Stimulated activated CD8-positive, alpha-beta memory T cell treated with anti-CD3 and anti-CD28 coated beads, Interleukin-2, amount 100 ng/mL, for 1 hour (primary cell): ENCODE measurements around the gene ADRM1.

ENCODE experiments used
- DNase-seq, 2 donors: peaks; one replicate each; pipeline ENCODE4 v3.0.0-alpha.2; 2020; ENCODE audit warnings: low read depth in 2 of 2

Gene ADRM1

DNA sequence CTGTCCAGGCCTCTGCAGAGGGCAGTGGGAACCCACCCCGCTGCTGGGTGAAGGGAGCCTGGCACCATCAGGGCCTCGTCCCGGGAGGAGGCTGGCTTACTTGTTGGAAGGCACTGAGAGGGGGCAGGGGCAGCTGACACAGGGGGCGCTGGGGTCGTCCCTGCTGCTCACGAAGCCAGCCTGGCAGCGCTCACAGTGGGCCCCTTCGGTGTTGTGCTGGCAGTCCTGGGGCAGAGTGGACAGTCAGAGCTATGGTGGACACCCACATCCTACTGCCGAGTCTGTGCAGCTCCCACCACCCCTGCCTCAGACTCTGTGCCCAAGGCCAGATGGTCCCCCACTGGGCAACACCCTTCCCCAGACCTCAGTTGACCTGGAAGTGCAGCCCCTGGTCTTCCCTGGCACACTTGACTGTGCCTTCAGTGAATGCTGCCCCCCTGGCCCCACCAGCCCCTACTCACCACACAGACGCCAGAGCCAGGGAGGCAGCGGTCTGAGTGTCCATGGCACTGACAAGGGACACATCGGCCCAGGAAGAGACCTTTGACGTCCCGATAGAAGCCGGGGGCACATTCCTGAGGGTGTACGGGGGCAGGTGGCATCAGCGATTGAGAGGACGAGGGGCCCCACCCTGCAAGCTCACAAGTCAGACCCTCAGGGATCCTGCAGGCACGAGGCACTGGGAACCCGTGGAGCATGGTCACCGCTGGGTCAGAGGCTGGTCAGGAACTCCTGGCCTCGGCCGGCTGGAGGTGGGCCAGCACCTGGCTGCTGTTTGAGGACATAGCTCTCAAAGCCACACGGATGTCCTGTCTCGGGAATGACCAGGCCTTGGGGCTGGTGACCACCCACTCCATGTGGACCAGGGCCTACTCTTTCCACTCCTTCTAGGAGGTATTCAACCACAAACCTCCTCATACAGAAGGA is 21.4 kb downstream of the ADRM1 start:
- no peak for DNase-seq

DNA sequence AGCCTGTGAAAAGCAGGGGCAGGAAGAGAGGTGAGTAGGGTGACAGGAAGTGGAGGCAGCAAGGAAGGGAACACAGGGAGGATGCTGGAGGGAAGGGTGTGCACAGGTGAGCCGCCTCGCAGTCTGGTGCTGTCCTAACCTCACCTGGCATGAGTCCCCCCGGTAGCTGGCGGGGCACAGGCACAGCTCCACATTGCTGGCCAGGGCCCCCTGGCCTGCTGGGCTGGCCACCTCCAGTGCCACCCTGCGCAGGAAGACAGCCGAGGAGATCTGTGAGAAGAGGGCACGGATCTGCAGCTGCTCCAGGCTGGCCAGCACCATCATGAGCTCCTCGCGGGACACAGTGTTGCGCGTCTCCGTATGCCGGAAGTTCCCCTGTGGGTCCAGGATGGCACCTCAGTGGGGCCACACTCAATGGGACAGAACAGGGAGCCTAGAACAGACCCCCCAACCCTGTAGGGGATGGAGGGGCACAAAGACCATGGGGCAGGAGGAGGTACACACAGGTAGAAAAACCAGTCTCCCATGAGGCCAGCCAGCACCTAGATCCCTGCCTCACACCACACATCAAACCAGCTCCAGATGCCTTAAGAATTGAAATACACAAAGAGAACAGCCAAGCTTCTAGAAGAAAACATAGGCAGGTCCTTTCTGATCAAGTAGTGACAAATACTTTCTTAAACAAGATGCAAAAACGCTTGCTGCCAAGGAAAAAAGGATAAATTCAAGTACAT is 22.5 kb downstream of the ADRM1 start:
- no peak for DNase-seq

GRCh38 chr20:62326559-62326958 is 23.8 kb downstream of the ADRM1 start:
- no peak for DNase-seq

DNA sequence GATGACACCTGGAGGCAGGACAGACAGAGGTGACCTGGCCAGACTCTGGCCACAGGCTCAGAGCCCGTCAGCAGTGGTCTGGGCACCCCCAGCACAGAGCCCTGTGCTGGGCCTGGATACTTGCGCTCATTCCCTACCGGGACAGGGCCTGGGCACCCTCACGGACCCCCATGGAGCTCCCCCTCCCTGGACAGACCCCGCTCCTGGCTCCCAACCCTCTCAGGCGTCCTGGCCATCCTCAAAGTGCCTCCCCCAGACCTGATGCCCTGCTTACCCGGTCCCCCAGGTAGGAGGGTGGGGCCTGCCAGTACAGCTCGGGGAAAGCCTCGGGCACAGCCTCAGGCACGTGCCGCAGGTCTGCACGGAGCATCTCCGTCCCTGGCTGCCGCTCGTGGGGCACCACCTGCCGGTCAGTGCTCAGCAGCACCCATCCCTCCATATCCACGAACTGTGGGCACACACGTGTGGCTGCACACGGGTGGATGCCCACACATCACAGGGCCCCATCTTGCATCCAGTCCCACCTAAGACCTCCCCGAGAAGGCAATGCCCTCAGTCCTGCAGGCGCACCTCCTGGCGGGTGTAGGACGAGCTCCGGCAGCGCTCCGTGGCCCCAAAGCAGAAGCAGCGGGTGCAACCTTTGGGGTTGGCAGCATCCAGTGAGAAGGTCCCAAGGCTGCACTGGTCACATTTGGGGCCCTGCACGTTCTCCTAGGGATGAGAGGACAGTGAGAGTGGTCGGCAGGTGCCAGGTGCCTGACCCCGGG is 24.3 kb downstream of the ADRM1 start:
- DNase-seq: no peak

DNA sequence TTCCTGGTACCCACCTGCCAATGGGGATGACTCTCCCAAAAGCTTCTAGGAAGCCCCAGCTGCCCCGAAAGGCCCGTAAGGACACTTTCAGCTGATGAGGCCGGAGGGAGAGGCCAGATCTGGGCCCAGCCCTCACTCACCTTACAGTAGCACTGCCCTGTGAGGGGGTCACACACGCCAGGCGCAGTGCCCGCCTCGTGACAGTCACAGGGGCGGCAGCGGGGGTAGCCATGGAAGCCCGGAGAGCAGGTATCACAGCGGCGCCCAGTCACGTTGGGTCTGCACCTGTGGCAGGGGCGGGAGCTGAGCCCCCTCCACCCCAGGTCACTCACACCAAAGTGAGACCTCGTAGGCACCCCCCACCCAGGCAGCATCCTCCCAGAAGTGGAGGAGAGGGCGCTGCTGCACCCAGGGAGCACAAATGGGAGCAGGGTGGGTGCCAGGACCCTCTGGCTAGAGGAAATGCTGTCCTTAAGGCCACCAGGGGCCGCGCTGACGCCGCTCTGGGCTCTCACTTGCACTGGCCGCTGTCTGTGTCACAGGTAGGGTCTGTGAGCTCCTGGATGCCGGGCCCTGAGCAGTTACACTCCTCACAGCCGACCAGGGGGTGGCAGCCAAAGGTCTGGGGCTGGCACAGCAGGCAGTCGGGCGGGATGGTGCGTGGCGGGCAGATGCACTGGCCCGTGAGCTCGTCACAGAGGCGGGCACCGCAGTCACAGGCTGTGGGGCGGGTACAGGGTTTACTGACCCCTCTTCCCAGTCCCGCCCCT is 25.1 kb downstream of the ADRM1 start:
- no peak for DNase-seq

GRCh38 chr20:62328684-62329388 is 26.0 kb downstream of the ADRM1 start:
- DNase-seq: no peak

GRCh38 chr20:62329389-62330377 is 26.9 kb downstream of the ADRM1 start:
- no peak for DNase-seq

- DNase-seq: no peak
Measured at GRCh38 chr20:62330576-62331317, 27.9 kb downstream of the ADRM1 start.

- DNase-seq: no peak
Measured at GRCh38 chr20:62331347-62331746, 28.6 kb downstream of the ADRM1 start.

DNA sequence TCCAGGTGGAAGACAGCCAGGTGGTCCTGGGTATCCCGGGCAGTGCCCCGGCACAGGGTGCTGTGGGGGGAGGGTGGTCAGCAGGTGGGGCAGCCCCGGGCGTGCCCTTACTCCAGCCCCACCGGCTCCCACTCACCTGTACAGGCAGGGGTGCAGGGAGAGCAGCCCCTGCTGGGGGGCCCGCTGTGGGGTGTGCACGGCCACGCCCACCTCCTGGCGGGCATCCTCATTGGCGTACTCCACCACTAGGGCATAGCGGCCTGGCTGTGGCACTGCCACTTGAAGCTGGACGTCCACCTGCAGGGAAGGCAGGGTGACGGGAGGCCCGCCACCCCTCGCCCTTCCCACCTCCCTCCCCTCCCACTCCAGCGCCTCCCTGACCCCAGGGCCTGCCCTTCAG is 29.6 kb downstream of the ADRM1 start:
- DNase-seq: no peak

DNA sequence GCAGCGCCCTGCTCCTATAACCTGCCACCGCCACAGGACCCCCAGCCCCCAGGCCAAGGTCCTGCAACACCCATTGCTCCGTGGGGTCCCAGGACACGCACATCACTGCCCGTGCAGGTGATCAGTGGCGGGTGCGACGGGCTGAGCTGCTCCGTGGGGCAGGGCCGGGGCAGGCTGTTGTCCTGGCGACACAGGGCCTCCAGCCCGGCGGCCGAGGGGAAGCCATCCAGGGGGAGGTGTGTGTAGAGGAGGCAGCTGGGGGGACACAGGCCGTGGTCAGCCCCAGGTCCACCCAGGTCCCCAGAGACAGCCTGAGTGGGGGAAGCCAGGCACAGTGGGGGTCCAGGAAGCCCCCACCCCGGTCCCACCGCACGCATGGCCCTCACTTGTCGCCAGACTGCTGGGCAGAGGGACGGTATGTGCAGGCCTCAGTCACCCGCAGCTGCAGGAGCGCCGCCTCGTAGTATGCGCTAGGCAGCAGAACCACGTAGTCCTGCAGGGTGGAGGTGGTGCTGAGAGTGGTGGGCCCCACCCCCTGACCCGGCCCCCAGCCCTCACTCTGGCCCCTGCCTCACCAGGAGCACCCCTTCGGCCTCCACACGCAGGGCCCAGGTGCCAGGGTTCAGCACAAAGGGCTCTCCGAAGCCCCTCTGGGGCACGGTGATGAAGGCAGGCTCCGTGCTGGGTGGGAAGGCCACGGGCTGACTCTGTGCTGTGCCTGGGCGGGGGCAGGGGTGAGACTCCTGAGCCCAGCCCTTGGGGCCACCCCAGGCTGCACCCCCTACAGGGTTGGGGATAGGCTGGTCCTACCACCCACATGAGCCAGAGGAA is 30.4 kb downstream of the ADRM1 start:
- no peak for DNase-seq

GRCh38 chr20:62333820-62334595 is 31.2 kb downstream of the ADRM1 start:
- no peak for DNase-seq

- no peak for DNase-seq
Measured at GRCh38 chr20:62334881-62335280, 32.1 kb downstream of the ADRM1 start.

DNA sequence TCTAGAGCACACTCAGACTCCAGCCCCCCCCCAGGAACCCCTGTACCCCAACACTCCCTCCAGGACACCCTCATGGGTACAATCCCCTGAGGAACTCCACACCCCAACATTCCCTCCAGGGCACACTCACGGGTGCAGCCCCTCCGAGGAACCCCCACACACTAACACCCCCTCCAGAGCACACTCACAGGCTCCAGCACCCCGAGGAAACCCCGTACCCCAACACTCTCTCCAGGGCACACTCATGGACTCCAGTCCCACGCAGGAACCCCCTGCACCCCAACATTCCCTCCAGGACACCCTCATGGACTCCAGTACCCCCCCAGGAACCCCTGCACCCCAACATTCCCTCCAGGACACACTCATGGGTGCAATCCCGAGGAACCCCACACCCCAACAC is 32.7 kb downstream of the ADRM1 start:
- DNase-seq: no peak

DNA sequence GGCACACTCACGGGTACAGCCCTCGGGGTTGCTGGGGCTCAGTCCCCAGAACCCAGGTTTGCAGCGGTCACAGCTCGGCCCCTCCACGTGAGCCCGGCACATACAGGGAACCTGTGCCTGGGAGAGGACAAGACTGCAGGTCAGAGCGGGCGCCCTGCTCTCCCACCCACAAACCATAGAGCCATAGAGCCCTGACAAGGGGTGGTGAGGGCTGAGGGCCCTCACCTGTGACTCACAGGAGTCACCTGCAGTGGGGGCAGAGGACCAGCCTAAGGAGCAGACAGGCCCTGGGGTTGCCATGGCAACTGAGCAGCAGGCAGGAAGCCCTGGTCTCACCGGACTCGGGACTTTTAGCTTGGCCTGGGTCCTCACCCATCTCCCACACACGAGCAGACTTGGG is 33.5 kb downstream of the ADRM1 start:
- no peak for DNase-seq

DNA sequence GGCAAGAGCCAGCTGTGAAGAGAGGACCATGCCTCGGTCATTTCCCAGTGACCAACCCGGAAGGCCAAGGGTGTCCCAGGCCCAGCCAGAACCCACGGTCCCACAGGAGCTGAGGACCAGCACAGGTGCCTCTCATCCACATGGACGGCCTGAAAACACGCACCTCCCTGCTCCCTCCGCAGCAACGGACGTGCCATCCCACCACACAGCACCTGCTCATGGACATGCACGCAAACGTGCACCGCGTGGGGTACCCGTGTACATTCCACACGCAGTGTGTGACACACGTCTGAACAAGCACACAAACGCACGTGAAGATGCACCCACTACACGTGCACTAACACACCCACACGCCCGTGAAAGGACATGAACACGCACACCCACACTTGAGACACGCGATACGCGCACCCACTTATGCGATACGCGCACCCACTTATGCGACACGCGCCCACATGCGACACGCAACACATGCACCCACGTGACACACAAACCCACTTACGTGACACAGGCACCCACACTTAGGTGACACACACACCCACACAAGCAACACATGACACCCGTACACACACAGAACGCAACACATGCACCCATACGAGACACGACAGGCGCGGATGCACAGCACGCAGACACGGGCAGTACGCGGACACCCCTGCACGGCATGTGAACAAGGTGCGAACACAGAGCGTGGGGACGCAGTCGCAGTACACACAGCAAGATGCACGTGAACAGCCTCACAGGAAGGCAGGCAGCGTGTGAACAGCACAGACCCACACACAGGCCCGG is 34.2 kb downstream of the ADRM1 start:
- no peak for DNase-seq
